Activated naive CD8-positive, alpha-beta T cell treated with anti-CD3 and anti-CD28 coated beads, Interleukin-2, amount 10 ng/mL, durations not matched to agents 7 days and 5 days (primary cell): Measurements from ENCODE around the gene VSTM5. TPM values are rescaled to one million over a fixed set of nuclear protein-coding genes. Genes with fewer than 3 reads are reported as not detected.

Experiments used
- ATAC-seq: fragments of 150-1000 bp; cut with Tn5 transposase; one replicate; pipeline ENCODE4 v1.10.0; 2021; ENCODE audit warnings: low read depth, moderate library complexity
- POLR2A ChIA-PET: fragments of 350-600 bp; sonication (Branson Sonifier 250); formaldehyde crosslinking; loops from one replicate; lab custom pipeline; 2021; ENCODE audit warnings: antibody characterized with exemption; lab: Charles Lee
- DNase-seq: peaks from one replicate; pipeline ENCODE4 v3.0.0; 2021
- H3K27ac Mint-ChIP-seq: one replicate; pipeline ENCODE4 v1.8.0; 2022; ENCODE audit warnings: mild to moderate bottlenecking, mixed read lengths
- H3K27me3 Mint-ChIP-seq: one replicate; pipeline ENCODE4 v1.8.0; 2022; ENCODE audit warnings: mild to moderate bottlenecking, moderate library complexity, mixed read lengths
- H3K36me3 Mint-ChIP-seq: one replicate; pipeline ENCODE4 v1.8.0; 2021; ENCODE audit warnings: mild to moderate bottlenecking, mixed read lengths
- H3K4me1 Mint-ChIP-seq: one replicate; pipeline ENCODE4 v1.8.0; 2021; ENCODE audit warnings: mixed read lengths
- H3K4me3 Mint-ChIP-seq: one replicate; pipeline ENCODE4 v1.8.0; 2022; ENCODE audit warnings: mild to moderate bottlenecking, moderate library complexity, mixed read lengths
- H3K9me3 Mint-ChIP-seq: one replicate; pipeline ENCODE4 v1.8.0; 2021; ENCODE audit warnings: mixed read lengths
- total RNA-seq, 2 experiments: library from RNA; stranded (reverse); gene quantifications; one replicate each; pipeline ENCODE4 v1.2.3, GENCODE V29; 2021

Gene VSTM5
- total RNA-seq, 2 experiments from 2014 or later = not detected

- H3K27ac Mint-ChIP-seq = no peak overlapping the region
- no peak for ATAC-seq
- no peaks in the 10 kb centered on the region for H3K36me3 Mint-ChIP-seq
- POLR2A ChIA-PET = no interaction called here
- H3K27me3 Mint-ChIP-seq = peaks cover 8% of the 10 kb centered on the region
- H3K4me3 Mint-ChIP-seq = no peak overlapping the region
- no peaks in the 10 kb centered on the region for H3K9me3 Mint-ChIP-seq
- DNase-seq = no peak
- H3K4me1 Mint-ChIP-seq = no peaks in the 10 kb centered on the region
These were observed 17.6 kb downstream of the VSTM5 start for GRCh38 chr11:93832780-93833179.

- no peaks in the 10 kb centered on the region for H3K36me3 Mint-ChIP-seq
- no peak overlapping the region for H3K4me3 Mint-ChIP-seq
- H3K9me3 Mint-ChIP-seq = no peaks in the 10 kb centered on the region
- POLR2A ChIA-PET = no interaction called here
- H3K4me1 Mint-ChIP-seq = no peaks in the 10 kb centered on the region
- ATAC-seq (no peak), DNase-seq (no peak)
- peaks cover 8% of the 10 kb centered on the region for H3K27me3 Mint-ChIP-seq
- no peak overlapping the region for H3K27ac Mint-ChIP-seq
These were observed 18.9 kb downstream of the VSTM5 start for GRCh38 chr11:93831343-93832127.

- no peak overlapping the region for H3K27ac Mint-ChIP-seq
- H3K36me3 Mint-ChIP-seq = no peaks in the 10 kb centered on the region
- H3K4me1 Mint-ChIP-seq = no peaks in the 10 kb centered on the region
- DNase-seq (no peak), ATAC-seq (no peak)
- peaks cover 8% of the 10 kb centered on the region for H3K27me3 Mint-ChIP-seq
- POLR2A ChIA-PET = no interaction called here
- H3K9me3 Mint-ChIP-seq = no peaks in the 10 kb centered on the region
- no peak overlapping the region for H3K4me3 Mint-ChIP-seq
These were observed 20.8 kb downstream of the VSTM5 start for GRCh38 chr11:93829598-93829997.

- no peak for ATAC-seq
These were observed 23.1 kb downstream of the VSTM5 start for GRCh38 chr11:93827363-93827762.

DNA sequence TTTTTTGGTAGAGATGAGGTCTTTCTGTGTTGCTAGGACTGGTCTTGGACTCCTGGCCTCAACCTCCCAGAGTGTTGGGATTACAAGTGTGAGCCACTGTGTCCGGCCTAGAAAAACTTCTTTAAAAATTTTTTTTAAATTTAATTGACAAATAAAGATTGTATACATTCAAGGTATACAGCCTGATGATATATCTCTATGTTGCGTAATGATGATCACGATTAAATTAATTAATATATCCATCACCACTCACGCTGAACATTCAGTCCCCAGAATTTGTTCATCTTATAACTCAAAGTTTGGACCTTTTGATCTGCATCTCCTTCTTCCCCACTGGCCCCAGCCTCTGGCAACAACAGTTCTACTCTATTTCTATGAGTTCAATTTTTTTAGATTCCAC, 27.2 kb downstream of the VSTM5 start:
- POLR2A ChIA-PET = no interaction called here
- Mint-ChIP-seq H3K27me3 (no peaks in the 10 kb centered on the region), H3K27ac (no peak overlapping the region), H3K4me3 (no peak overlapping the region), H3K36me3 (no peaks in the 10 kb centered on the region), H3K9me3 (no peaks in the 10 kb centered on the region), H3K4me1 (no peaks in the 10 kb centered on the region)
- ATAC-seq (no peak), DNase-seq (no peak)

More at GRCh38 chr11:93827363-93827762, 23.1 kb downstream of the VSTM5 start:
- POLR2A ChIA-PET = no interaction called here
- Mint-ChIP-seq H3K27ac (no peak overlapping the region), H3K4me1 (no peaks in the 10 kb centered on the region), H3K9me3 (no peaks in the 10 kb centered on the region), H3K4me3 (no peak overlapping the region), H3K36me3 (no peaks in the 10 kb centered on the region), H3K27me3 (no peaks in the 10 kb centered on the region)
- no peak for DNase-seq

DNA sequence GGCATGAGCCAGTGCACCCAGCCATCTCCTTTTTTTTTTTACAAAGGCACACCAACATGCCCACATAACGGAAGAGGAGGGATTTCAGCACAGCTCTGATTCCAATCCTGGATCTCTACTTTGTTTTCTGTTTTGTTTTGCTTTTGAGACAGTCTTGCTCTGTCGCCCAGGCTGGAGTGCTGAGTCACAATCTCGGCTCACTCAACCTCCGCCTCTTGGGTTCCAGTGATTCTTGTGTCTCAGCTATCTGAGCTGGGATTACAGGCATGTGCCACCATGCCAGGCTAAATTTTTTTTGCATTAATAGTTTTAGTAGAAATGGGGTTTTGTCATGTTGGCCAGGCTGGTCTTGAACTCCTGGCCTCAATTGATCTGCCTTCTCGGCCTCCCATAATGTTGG, 28.1 kb downstream of the VSTM5 start:
- Mint-ChIP-seq H3K4me1 (no peaks in the 10 kb centered on the region), H3K36me3 (no peaks in the 10 kb centered on the region), H3K27ac (no peak overlapping the region), H3K4me3 (no peak overlapping the region), H3K27me3 (no peaks in the 10 kb centered on the region), H3K9me3 (no peaks in the 10 kb centered on the region)
- POLR2A ChIA-PET = no interaction called here
- DNase-seq (no peak), ATAC-seq (no peak)

- no peaks in the 10 kb centered on the region for H3K27me3 Mint-ChIP-seq
- no peaks in the 10 kb centered on the region for H3K36me3 Mint-ChIP-seq
- no peaks in the 10 kb centered on the region for H3K9me3 Mint-ChIP-seq
- no peak overlapping the region for H3K4me3 Mint-ChIP-seq
- no peaks in the 10 kb centered on the region for H3K4me1 Mint-ChIP-seq
- DNase-seq = no peak
- POLR2A ChIA-PET = no interaction called here
- no peak for ATAC-seq
- no peak overlapping the region for H3K27ac Mint-ChIP-seq
These were observed 28.8 kb downstream of the VSTM5 start for GRCh38 chr11:93821617-93822016.

GRCh38 chr11:93820847-93821246, 29.6 kb downstream of the VSTM5 start:
- H3K4me3 Mint-ChIP-seq = no peak overlapping the region
- DNase-seq = no peak
- POLR2A ChIA-PET = no interaction called here
- no peaks in the 10 kb centered on the region for H3K4me1 Mint-ChIP-seq
- no peak overlapping the region for H3K27ac Mint-ChIP-seq
- H3K9me3 Mint-ChIP-seq = no peaks in the 10 kb centered on the region
- no peaks in the 10 kb centered on the region for H3K27me3 Mint-ChIP-seq
- no peak for ATAC-seq
- H3K36me3 Mint-ChIP-seq = peaks cover 3% of the 10 kb centered on the region

GRCh38 chr11:93819966-93820695, 30.3 kb downstream of the VSTM5 start:
- POLR2A ChIA-PET = no interaction called here
- Mint-ChIP-seq H3K4me3 (no peak overlapping the region), H3K27ac (no peak overlapping the region), H3K36me3 (peaks cover 8% of the 10 kb centered on the region), H3K27me3 (no peaks in the 10 kb centered on the region), H3K4me1 (no peaks in the 10 kb centered on the region), H3K9me3 (no peaks in the 10 kb centered on the region)
- ATAC-seq (no peak), DNase-seq (no peak)

DNA sequence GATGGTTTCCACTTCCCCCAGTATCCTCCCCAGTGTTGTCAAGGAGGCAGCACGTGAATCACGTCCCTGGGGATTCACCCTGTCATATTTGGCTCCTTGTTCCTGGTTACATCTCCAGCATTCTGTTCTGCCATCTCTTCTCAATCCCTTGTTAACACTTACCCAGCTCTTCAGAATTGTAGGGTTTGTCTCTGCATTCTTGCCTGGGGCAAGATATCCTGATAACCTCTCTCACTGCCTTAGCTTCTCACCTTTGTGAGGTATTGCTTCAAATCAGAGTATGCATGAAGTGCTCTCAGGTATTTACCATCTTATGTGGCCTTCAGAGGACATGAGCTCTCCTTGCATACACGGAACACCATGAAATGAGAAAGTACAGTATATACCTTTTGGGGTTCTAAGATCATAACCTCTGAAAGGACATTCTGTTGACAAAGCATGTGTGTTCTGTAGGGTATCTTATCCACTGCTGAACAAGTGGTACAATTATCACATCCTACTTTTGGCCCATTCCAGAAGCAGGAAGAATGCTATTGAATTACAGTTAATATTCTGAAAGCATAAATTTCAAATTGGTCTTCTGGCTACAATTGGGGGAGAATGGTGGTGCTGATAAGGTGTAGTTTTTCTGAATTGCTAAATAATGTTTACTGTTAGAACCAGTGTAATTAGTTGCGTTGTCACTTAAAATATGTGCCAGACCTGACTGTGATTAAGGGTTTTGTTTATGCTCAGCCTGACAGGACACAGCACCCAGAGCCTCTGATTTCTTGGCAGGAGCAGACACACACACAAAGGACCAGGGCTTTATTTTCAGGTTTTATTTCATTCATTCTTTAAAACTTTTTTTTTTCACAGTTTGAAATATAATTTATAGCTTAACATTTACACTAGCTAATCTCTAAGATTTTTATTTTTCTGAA, 32.7 kb downstream of the VSTM5 start:
- peaks cover 26% of the 10 kb centered on the region for H3K36me3 Mint-ChIP-seq
- ATAC-seq = no peak
- POLR2A ChIA-PET = no interaction called here
- no peaks in the 10 kb centered on the region for H3K9me3 Mint-ChIP-seq
- H3K27me3 Mint-ChIP-seq = no peaks in the 10 kb centered on the region
- H3K27ac Mint-ChIP-seq = no peak overlapping the region
- H3K4me3 Mint-ChIP-seq = no peak overlapping the region
- no peak for DNase-seq
- no peaks in the 10 kb centered on the region for H3K4me1 Mint-ChIP-seq

- no peaks in the 10 kb centered on the region for H3K27me3 Mint-ChIP-seq
- DNase-seq = no peak
- H3K4me3 Mint-ChIP-seq = no peak overlapping the region
- H3K4me1 Mint-ChIP-seq = no peaks in the 10 kb centered on the region
- ATAC-seq = no peak
- no peaks in the 10 kb centered on the region for H3K9me3 Mint-ChIP-seq
- H3K27ac Mint-ChIP-seq = peak overlapping the region; percentile 70
- H3K36me3 Mint-ChIP-seq = peaks cover 39% of the 10 kb centered on the region
- POLR2A ChIA-PET = no interaction called here
These were observed 35.3 kb downstream of the VSTM5 start for GRCh38 chr11:93814966-93815633.

GRCh38 chr11:93813974-93814373, 36.4 kb downstream of the VSTM5 start:
- Mint-ChIP-seq H3K4me1 (no peaks in the 10 kb centered on the region), H3K4me3 (no peak overlapping the region), H3K9me3 (no peaks in the 10 kb centered on the region), H3K27me3 (no peaks in the 10 kb centered on the region), H3K27ac (no peak overlapping the region), H3K36me3 (peaks cover 39% of the 10 kb centered on the region)
- no peak for ATAC-seq
- POLR2A ChIA-PET = interaction anchor here (0.6 kb wide), 1 partner anchor 58 kb away, joined by 4 read pairs; no protein-coding TSS in a partner anchor
- no peak for DNase-seq

DNA sequence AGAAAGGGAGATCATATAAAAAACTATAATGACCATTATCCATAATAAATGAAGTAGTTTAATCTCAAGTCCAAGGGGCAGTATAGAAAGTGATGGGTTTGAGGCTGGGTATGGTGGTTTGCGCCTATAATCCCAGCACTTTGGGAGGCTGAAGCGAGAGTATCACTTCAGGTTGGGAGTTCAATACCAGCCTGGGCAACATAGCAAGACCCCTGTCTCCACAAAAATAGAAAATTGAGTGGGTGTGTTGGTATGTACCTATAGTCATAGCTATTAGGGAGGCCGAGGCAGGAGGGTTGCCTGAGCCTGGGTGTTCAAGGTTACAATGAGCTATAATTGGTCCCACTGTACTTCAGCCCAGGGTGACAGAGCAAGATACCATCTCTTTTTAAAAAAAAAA, 42.4 kb downstream of the VSTM5 start:
- DNase-seq (no peak), ATAC-seq (no peak)
- Mint-ChIP-seq H3K4me1 (no peaks in the 10 kb centered on the region), H3K4me3 (no peak overlapping the region), H3K9me3 (no peaks in the 10 kb centered on the region), H3K27me3 (no peaks in the 10 kb centered on the region), H3K36me3 (peaks cover 29% of the 10 kb centered on the region), H3K27ac (no peak overlapping the region)
- POLR2A ChIA-PET = no interaction called here
